ENCODE data around the gene CA10.

CA10 gene

DNA sequence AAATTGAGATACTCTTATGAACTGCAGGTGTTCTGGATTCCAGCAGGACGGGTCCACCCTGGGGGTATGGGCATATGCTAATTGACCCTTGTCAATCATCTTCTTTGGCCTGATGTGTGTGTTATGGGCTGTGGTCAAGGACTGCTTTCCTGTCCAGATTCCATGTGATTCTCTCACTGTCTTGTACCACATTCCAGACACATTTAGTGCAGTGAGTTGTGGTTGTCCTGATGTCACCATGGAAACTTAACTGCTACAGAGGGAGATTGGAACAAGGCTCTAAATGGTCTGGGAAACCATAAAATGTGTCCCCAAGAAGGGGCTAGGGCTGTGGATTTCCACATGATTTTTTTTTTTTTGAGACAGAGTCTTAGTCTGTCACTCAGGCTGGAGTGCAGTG, 530.7 kb downstream of the CA10 start:
- DNase-seq: no peak
- in situ Hi-C loops (cut with HindIII; ENCODE audit: low pct_ligation_motif_present, low pct_unique_long_range_greater_than_20kb, low sequenced_read_pairs): no loop called here

DNA sequence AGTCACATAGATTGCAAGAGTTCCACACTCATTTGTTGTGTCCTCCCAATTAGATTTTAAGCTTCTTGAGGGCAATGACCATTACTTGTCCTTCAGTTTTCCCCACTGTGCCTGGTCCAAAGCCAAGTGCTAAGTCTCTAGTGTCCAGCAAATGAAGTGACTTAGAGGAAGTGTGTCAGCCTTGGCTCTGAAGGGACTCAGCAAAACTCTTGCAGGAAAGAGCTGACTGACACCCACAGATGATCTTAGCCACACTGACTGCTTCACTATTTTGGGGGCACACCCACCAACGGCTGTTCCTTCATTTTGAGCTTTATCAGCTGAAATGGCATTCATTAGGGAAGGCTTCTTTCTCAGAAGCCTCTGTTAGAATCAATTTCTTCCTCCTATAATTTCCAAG, 540.0 kb downstream of the CA10 start:
- in situ Hi-C loops (cut with HindIII; ENCODE audit: low pct_ligation_motif_present, low pct_unique_long_range_greater_than_20kb, low sequenced_read_pairs): no loop called here
- DNase-seq: no peak

DNA sequence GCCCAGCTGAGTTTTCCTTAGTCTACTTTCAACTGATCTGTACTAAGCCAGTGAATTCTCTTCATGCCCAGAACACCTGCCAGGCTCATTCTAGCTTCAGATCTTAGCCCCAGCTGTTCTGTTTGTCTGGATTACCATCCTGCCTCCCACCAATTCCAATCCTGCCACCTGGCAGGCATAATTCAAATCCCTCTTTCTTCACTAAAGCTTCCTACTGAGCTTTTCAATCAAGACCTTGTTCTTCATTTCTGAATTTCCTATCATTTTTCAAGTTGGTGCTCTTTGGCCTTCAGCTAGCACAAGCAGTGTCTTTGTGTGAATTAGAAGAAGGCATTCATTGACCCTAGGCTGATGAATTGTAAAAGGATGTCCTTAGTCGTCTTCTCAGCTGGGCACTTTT, 540.5 kb downstream of the CA10 start:
- in situ Hi-C loops (cut with HindIII; ENCODE audit: low pct_ligation_motif_present, low pct_unique_long_range_greater_than_20kb, low sequenced_read_pairs): no loop called here
- no peak for DNase-seq

DNA sequence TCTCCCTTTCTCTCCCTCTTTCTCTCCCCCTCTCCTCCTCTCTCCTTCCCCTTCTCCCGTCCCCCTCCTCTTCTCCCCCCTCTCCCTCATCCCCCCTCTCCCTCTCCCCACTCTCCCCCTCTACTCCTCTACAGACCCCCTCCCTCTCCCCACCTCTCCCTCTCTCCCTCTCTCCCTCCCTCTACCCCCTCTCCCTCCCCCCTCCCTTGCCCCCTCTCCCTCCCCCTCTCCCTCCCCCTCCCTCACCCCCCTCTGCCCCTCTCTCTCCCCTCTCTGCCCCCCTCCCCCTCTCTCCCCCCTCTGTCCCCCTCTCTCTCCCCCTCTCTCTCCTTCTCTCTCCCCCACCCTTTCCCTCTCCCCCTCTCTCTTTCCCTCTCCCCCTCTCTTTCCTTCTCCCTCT, 545.3 kb downstream of the CA10 start:
- in situ Hi-C loops (cut with HindIII; ENCODE audit: low pct_ligation_motif_present, low pct_unique_long_range_greater_than_20kb, low sequenced_read_pairs): no loop called here
- no peak for DNase-seq

DNA sequence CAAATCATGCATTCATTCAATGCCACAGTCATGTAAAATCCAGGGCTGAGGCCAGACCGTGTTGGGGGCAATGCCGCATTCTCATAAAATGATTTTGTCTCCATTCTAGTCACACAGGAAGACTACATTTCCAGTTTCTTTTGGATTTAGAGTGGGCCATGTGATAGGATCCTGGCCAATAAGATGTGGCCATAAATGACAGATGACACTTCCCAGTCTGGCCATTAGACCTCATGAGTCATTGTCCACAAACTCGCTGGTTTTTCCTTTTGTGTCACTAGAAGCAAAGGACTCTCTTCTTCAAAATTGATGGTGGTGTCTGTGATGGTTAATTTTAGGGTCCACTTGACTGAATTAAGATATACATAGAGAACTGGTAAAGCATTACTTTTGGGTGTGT, 545.8 kb downstream of the CA10 start:
- in situ Hi-C loops (cut with HindIII; ENCODE audit: low pct_ligation_motif_present, low pct_unique_long_range_greater_than_20kb, low sequenced_read_pairs): no loop called here
- no peak for DNase-seq

DNA sequence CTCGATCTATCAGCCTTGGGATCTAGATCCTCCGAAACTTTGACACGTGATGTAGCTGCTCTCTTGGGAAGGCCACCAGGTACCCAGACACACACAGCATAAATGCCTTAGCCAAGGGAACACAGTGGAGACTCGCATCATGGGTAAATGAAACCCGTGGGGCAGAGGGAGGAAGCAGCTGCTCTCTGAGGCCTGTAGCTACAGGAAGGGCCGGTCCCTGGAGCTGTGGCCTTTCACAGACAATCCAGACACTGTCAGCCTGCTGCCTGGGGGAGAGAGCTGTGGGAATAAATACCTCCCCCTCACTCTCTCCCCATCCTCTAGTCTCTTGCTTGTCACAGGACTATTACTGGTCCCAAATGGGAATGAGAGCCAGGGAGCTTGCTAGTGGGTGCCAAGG, 546.9 kb downstream of the CA10 start:
- no peak for DNase-seq
- in situ Hi-C loops (cut with HindIII; ENCODE audit: low pct_ligation_motif_present, low pct_unique_long_range_greater_than_20kb, low sequenced_read_pairs): no loop called here

DNA sequence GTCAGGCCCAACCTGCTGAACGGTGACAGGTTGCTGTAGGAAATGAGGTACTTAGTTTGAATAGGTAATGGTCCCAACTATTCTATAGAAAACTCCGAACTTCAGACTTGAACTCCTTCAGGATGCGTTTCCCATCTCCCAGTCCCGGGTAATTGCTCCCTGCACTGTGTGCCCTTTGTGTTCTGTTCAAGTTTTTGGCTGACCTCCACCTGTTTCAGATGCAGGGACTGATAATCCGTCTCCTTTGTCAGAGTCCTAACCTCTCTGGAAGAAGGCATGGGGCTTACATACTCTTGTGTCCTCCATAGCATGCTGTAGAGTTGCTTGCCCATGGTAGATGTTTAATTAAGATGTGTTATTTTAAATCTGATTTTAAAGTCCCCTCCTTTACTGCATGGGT, 547.7 kb downstream of the CA10 start:
- in situ Hi-C loops (cut with HindIII; ENCODE audit: low pct_ligation_motif_present, low pct_unique_long_range_greater_than_20kb, low sequenced_read_pairs): no loop called here
- DNase-seq: no peak

DNA sequence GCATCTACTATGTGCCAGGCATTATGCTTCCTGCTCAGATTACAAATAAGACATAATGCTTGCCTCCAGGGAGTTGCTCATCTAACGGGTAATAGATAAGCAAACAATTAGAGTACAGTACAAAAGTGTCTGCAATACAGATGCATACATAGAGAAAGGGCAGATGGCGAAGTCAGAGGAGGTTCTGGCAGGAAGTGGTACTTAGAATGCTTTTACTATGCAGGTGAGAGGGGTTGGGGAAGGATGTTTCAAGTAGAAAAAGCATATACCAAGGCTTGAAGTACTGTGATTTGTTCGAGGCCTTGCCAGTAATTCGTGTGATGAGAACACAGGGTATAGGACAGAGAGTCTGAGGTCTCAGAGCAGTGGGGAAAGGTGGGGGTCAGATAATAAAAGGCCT, 548.4 kb downstream of the CA10 start:
- in situ Hi-C loops (cut with HindIII; ENCODE audit: low pct_ligation_motif_present, low pct_unique_long_range_greater_than_20kb, low sequenced_read_pairs): no loop called here
- DNase-seq: no peak

DNA sequence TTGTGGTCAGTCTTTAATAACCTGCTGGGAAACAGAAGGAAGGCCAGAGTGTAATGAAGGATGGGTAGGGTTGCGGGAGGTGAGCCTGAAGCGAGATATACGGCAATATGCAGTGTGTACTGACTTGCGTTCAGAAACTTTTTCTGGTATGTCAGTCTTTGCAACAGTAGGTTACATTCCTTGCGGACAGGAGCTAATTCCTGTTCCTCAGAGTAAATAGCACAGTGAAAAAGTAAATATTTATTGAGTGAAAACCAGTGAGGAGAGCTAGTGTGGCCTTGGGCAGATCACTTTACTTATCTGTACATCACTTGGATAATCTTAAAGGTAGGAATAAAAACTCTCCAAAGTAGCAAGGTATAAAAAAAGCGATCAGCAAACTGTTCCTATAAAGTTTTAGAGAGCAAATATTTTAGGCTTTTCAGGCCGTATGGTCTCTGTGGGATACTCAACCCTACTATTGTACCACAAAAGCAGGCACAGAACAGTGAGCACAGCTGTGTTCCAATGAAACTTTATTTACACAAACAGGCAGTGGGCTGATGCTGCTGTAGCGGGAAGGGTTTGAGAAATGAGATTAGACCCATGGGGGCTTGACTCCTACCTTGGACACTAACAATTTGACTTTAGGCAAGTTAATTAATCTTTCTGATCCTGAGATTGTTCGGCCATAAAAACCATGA, 550.1 kb downstream of the CA10 start:
- in situ Hi-C loops (cut with HindIII; ENCODE audit: low pct_ligation_motif_present, low pct_unique_long_range_greater_than_20kb, low sequenced_read_pairs): no loop called here
- no peak for DNase-seq

DNA sequence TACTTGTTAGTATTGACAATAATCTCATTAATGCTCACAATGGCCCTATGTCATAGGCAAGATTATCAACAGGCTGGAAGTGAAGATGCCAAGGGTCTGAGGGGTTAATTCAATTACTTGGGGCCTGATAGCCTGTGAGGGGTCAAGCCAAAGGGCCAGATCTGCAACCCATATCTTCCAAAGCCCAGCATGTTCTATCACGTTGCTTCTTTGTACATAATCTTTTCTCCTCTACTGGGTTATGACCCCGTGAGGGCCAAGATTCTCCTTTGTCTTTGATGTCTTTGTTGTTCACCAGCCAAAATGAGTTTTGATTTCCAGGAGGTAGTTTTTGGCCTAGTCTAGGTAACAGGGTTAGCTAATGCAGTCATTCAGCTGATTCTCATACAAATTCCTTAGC, 551.0 kb downstream of the CA10 start:
- in situ Hi-C loops (cut with HindIII; ENCODE audit: low pct_ligation_motif_present, low pct_unique_long_range_greater_than_20kb, low sequenced_read_pairs): no loop called here
- DNase-seq: no peak

DNA sequence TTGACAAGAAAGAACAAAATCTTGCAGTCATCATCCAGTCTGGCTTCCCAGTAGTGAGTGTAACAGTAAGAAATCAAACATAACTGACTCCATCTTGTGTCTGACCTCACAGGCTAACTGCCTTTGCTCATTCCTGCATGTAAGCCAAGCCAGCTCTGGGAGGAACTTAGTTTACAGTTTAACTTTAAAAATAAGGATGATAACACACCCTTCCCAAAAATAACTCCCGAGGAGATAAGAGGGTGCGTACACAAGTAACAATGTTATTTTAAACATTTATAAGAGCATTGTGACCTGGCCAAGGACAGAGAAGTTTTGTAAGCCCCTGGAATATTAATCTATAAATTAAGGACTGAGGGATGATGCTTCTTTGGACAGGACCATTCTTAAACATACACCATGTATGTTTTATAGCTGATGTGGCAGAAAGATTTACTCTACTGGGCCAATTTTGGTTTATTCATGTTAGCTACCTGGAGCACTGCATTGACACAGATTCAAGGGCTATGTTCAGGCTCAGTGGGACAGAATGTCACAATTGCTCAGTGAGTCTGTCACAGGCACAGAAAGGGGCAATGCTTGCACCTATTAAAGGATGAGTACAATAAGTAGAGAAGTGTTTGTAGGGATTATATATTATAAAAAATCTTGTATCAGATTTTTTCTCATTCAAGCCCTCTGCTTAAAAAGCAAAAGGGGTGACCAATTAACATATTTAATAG, 554.1 kb downstream of the CA10 start:
- no peak for DNase-seq
- in situ Hi-C loops (cut with HindIII; ENCODE audit: low pct_ligation_motif_present, low pct_unique_long_range_greater_than_20kb, low sequenced_read_pairs): no loop called here

DNA sequence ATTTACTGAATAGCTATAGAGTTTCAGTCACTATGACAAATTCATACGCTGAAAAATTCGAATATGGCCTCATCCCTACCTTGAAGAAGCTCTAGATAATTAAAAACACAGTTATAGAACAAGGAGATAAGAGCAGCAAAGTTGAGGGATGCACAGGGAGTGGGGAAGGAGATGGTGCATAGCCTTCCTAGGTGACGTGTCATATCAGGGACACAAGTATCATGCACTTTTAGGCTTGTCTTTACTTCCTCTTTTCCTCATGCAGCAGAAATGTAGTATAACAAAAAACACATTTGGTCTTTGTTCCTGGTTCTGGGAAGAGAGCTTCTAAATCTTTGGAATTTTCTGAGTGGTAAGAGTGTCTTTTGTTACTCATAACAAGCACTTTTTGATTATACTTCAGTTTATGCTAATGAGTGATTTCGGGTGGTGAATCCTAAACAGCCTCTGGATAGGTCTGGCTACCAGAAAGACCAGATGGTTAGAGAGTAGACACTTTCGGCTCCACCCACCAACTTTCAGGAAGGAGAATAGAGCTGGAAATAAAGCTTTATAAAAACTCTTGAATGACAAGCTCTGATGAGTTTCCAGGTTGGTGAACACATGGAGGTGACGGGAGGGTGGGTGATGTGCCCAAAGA, 556.8 kb downstream of the CA10 start:
- no peak for DNase-seq
- in situ Hi-C loops (cut with HindIII; ENCODE audit: low pct_ligation_motif_present, low pct_unique_long_range_greater_than_20kb, low sequenced_read_pairs): no loop called here

DNA sequence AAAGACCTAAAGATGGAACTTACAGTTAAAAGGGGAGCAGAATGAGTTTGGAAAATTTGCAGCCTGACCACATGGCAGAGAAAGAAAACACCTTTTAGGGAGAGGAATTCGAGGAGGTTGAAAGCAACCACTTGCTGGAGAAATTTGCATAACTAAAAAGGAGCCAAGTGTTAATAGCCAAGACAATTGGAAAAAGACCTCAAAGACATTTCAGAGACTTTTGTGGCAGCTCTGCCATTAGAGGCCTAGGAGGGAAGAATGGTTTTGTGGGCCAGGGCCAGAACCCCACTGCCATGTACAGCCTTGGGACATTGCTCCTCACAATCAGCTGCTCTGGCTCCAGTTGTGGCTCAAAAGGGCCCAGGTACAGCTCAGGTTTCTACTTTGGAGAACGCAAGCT, 559.7 kb downstream of the CA10 start:
- DNase-seq: no peak
- in situ Hi-C loops (cut with HindIII; ENCODE audit: low pct_ligation_motif_present, low pct_unique_long_range_greater_than_20kb, low sequenced_read_pairs): no loop called here

DNA sequence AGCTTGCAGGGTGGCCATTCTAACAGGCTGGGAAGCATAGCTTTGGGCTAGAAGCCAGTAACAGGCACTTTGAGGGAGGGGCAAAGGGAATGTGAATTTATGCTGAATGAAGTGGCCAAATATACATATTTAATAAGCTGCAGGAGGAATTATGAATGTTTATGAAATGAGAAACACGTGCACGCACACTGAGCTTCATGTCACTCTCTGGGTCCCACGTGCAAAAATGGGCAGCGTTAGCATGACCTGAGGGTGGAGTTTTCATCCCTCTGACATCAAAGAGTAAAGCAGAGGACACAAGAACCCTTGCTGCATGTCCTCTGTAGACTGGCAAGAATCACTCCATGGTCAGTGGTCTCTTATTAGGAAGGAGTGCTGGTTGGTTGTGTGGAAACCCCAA, 561.2 kb downstream of the CA10 start:
- in situ Hi-C loops (cut with HindIII; ENCODE audit: low pct_ligation_motif_present, low pct_unique_long_range_greater_than_20kb, low sequenced_read_pairs): no loop called here
- no peak for DNase-seq

DNA sequence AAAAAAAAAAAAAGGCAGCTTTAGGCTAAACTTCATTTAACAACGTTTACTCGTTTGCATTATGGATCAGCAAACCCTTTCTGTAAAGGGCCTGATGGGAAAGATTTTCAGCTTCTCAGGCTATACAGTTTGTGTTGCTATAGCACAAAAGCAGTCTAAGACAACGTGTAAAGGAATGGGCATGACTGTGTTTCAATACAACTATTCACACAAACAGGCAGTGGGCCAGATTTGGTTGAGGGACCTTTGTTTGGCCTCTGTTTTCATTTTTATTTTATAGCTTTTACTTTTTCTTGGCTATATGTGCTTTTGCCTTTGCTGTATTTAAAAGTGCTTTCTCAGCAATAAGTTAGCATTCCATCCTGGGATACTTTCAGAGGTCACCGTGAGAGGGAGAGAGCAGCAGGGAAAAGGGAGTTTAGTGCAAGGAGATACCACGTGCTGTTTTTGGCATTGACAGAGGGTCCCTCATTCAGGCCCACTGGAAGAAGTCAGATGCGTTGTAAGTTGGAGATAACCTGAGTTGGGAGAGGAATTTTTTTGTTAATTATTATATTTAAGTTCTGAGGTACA, 562.6 kb downstream of the CA10 start:
- DNase-seq: no peak
- in situ Hi-C loops (cut with HindIII; ENCODE audit: low pct_ligation_motif_present, low pct_unique_long_range_greater_than_20kb, low sequenced_read_pairs): no loop called here

DNA sequence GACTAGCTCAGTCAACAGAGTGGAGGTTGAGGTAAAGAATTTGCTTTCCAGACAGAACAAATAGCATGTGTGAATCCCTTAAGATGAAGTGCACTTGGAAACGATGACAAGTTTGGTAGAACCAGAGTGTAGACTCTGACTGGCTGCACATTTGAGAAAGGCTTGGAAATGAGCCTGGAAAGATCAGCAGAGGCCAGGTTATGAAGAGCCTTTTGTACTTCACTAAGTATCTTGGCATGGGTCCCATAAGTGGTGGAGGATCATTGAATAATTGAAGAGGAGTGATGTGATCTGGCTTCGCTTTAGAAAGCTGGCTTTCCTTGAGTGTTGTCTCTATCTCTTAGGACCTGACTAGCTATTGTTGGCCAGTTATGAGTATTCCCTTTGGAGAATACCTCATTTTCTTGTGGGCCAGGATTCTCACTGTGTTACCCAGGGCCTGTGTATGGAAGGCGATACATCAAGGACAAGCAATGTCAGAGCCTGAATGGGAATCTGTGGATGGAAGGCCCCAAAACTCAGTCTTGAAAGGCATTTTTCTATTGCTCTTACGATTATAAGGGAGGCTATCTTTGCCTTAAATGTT, 568.4 kb downstream of the CA10 start:
- no peak for DNase-seq
- in situ Hi-C loops (cut with HindIII; ENCODE audit: low pct_ligation_motif_present, low pct_unique_long_range_greater_than_20kb, low sequenced_read_pairs): no loop called here

DNA sequence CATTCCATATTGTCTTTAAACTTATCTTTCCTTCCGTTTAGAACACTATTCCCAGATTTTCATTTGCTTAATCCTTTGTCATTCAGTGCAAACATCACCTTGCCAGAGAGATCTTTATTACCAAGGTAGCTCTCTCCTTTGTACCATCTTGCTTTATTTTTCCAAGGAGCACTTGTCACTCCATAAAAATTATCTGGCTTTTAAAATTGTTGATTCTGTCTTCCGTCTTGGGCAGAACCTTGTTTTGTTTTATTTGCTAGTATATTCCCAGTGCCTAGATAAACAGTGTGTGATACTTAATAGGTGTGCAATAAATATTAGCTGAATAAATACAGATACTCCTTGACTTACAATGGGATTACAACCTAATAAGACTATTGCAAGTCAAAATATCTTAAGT, 570.5 kb downstream of the CA10 start:
- DNase-seq: no peak

DNA sequence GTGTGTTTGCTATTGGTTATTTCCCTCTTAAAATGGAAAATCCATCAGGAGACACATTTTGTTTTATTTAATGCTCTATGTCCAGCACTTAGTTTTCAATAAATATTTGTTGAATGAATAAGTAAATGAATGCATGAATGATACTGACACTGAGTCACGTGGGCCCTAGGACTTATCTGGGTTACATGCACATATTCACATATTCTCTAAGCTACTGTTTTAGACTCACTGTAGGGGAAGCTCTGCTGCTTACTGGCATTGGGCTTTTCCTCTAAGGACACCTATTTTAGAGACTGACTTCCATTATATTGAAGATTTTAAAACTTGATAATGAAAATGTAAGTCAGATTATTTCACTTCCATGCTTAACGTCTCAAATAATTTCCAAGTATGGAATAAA, 571.0 kb downstream of the CA10 start:
- in situ Hi-C loops (cut with HindIII; ENCODE audit: low pct_ligation_motif_present, low pct_unique_long_range_greater_than_20kb, low sequenced_read_pairs): no loop called here
- no peak for DNase-seq

More for the DNA sequence above, 570.5 kb downstream of the CA10 start:
- in situ Hi-C loops (cut with HindIII; ENCODE audit: low pct_ligation_motif_present, low pct_unique_long_range_greater_than_20kb, low sequenced_read_pairs): no loop called here

DNA sequence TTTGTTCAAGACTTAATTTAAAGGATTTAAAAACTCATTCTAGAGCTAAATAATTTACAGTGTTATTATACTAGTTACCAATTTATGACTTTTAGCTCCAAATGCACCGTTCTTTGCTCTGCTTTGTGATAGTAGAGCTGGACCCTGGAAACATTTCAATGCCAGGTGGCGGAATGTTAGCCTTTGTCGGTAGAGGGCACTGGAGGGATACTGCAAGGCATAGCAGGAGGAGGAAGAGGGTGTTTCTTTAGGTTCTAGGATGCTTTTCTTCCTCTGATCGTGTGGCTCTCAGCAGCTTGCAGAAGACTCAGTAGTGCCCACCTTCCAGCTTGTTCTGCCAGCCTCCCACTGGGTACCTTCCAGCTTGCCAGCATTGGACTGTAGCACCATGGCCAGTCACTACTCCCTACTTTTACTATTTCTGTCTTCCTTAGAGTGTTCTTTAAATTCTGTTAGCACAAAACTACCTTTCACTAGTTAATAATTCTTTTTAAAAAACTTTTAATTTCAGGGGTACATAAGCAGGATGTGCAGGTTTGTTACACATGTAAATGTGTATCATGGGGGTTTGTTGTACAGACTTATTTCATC, 572.9 kb downstream of the CA10 start:
- in situ Hi-C loops (cut with HindIII; ENCODE audit: low pct_ligation_motif_present, low pct_unique_long_range_greater_than_20kb, low sequenced_read_pairs): no loop called here
- no peak for DNase-seq
